SJSA1 (cell line): Measurements from ENCODE around the gene OR51I2. TPM values are rescaled to one million over a fixed set of nuclear protein-coding genes. Genes with fewer than 3 reads are reported as not detected.

Experiments used
- DNase-seq, 2 experiments: peaks; one replicate each; pipeline ENCODE4 v3.0.0-alpha.2; 2015 to 2020; ENCODE audit warnings: low spot score in 2 of 2, low read depth in 1 of 2
- H3K27ac ChIP-seq: fragments of 250-450 bp; sonication (Bioruptor Pico); 2 replicates; pipeline ENCODE4 v1.5.1; 2020; ENCODE audit warnings: mild to moderate bottlenecking, moderate library complexity
- H3K27me3 ChIP-seq: fragments of 250-450 bp; sonication (Bioruptor Pico); replicated peaks from 2 replicates; pipeline ENCODE4 v1.5.1; 2020; ENCODE audit warnings: mild to moderate bottlenecking, moderate library complexity
- H3K36me3 ChIP-seq: fragments of 250-450 bp; sonication (Bioruptor Pico); 2 replicates; pipeline ENCODE4 v1.5.1; 2020; ENCODE audit warnings: mild to moderate bottlenecking
- H3K4me1 ChIP-seq: fragments of 250-450 bp; sonication (Bioruptor Pico); replicated peaks from 2 replicates; pipeline ENCODE4 v1.6.1; 2021; ENCODE audit warnings: mild to moderate bottlenecking
- H3K4me3 ChIP-seq: fragments of 250-450 bp; sonication (Bioruptor Pico); 2 replicates; pipeline ENCODE4 v1.5.1; 2020; ENCODE audit warnings: mild to moderate bottlenecking
- H3K9me3 ChIP-seq: fragments of 250-450 bp; sonication (Bioruptor Pico); replicated peaks from 2 replicates; pipeline ENCODE4 v1.5.1; 2020; ENCODE audit warnings: mild to moderate bottlenecking
- total RNA-seq: library from RNA; depleted of rRNA; stranded (reverse); fragments of >200 nt; shearing (Covaris generic); gene quantifications from 2 replicates; pipeline ENCODE4 v1.2.3, GENCODE V29; 2014; rRNA removed

OR51I2 gene
- total RNA-seq, 1 experiment from 2014 or later = not detected

GRCh38 chr11:5488385-5488784, 39.3 kb downstream of the OR51I2 start, which contains the start of gene OR52D1:
OR52D1 (plus strand) TSS chr11:5488685; CDS start chr11:5488707, 22 bp downstream.
- no peaks in the 10 kb centered on the region for H3K9me3 ChIP-seq
- no peak for DNase-seq
- H3K4me1 ChIP-seq = no peaks in the 10 kb centered on the region
- peaks cover 9% of the 10 kb centered on the region for H3K27me3 ChIP-seq
- no peaks in the 10 kb centered on the region for H3K36me3 ChIP-seq
- H3K27ac ChIP-seq = no peak within 1 kb of the TSS
- no peak within 1 kb of the TSS for H3K4me3 ChIP-seq

- no peak overlapping the region for H3K27ac ChIP-seq
- no peak for DNase-seq
- no peaks in the 10 kb centered on the region for H3K4me1 ChIP-seq
These were observed 39.8 kb downstream of the OR51I2 start for GRCh38 chr11:5488798-5489399.

DNA sequence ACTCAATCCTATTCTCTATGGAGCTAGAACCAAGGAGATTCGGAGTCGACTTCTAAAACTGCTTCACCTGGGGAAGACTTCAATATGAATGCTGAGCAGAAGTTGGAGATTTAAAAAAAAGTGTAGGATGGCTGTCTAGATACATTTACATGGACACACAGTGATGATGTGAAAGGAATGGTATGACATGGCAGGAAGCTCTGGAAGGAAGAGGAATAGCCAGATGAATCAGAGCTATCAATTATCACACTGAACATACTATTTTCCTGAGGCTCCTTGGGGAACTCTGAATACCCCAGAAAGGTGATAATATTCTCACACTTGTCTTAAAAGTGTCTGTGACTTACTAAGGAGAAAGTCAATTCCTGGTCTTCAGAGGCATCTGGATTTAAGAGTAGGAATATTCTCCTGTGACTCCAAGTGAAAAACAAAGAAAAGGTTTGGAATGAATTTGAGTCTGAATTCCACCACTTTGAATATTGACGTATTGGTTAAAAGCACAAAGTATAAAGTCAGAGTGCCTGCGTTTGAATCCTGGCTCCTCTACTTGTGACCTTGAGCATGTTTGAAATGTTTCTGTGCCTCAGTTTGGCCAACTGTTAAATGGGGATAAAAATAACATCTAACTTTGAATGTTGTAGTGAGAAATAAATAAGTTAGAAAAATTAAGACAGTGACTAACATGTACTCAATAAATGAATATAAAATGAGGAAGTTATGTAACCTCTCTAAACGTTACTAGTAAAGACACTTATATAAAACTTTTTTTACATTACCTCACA, 40.6 kb downstream of the OR51I2 start:
- DNase-seq = no peak
- Histone ChIP-seq H3K27me3 (peaks cover 20% of the 10 kb centered on the region), H3K4me1 (no peaks in the 10 kb centered on the region), H3K4me3 (no peak overlapping the region), H3K9me3 (no peaks in the 10 kb centered on the region), H3K36me3 (no peaks in the 10 kb centered on the region), H3K27ac (no peak overlapping the region)

More at GRCh38 chr11:5488798-5489399, 39.8 kb downstream of the OR51I2 start:
- H3K36me3 ChIP-seq = no peaks in the 10 kb centered on the region
- H3K4me3 ChIP-seq = no peak overlapping the region
- H3K9me3 ChIP-seq = no peaks in the 10 kb centered on the region
- H3K27me3 ChIP-seq = peaks cover 14% of the 10 kb centered on the region

DNA sequence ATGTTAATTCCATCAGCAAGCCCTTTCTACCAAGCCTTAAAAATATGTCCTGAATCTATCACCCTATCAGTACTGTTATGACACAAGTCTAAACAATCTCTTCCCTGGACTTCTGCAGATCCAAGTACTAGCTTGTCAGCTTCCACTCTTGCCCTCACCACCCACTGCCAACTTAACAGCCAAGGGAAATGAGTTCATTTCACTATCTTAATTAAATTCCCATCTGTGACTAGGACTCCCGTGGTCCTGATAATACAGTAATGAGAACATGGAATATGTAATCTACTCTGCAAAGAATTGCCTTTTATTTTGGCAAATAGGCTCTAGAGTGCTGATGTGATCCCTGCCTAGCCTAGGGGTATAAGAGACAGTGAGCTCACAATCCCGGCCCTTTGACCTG, 50.5 kb downstream of the OR51I2 start:
- no peaks in the 10 kb centered on the region for H3K36me3 ChIP-seq
- H3K27ac ChIP-seq = no peak overlapping the region
- H3K27me3 ChIP-seq = peaks cover 19% of the 10 kb centered on the region
- DNase-seq = no peak
- H3K9me3 ChIP-seq = no peaks in the 10 kb centered on the region
- H3K4me3 ChIP-seq = no peak overlapping the region
- H3K4me1 ChIP-seq = no peaks in the 10 kb centered on the region

GRCh38 chr11:5500393-5500801, 51.3 kb downstream of the OR51I2 start:
- no peaks in the 10 kb centered on the region for H3K4me1 ChIP-seq
- H3K27me3 ChIP-seq = peaks cover 24% of the 10 kb centered on the region
- no peaks in the 10 kb centered on the region for H3K36me3 ChIP-seq
- no peak overlapping the region for H3K4me3 ChIP-seq
- no peak overlapping the region for H3K27ac ChIP-seq
- H3K9me3 ChIP-seq = no peaks in the 10 kb centered on the region
- no peak for DNase-seq

DNA sequence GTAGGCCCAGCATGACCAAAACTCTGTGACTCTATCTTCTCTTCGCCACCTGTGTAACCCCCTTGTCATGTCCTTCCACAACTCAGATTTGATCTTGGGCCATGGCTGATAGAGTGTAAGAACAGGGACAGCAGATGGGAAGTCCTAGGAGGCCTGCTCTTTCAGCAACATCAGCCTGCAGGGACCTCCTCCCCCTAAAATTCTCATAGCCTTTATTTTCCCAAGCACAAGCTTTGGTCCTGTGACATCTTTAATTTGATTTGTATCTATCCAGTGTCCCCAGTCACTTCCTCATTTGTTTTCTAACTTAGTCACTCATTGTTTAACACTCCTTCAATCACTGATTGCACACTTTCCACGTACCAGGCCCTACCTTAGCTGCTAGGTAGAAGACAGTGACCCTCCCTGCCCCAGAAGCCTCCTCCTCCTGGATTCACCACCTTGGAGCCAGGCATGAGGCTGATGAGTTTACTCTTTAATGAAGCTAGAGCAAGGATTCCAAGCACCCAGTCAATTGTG, 55.3 kb downstream of the OR51I2 start:
- no peak overlapping the region for H3K27ac ChIP-seq
- H3K4me1 ChIP-seq = no peaks in the 10 kb centered on the region
- no peaks in the 10 kb centered on the region for H3K36me3 ChIP-seq
- H3K9me3 ChIP-seq = no peaks in the 10 kb centered on the region
- DNase-seq = no peak
- H3K4me3 ChIP-seq = no peak overlapping the region
- peaks cover 23% of the 10 kb centered on the region for H3K27me3 ChIP-seq

DNA sequence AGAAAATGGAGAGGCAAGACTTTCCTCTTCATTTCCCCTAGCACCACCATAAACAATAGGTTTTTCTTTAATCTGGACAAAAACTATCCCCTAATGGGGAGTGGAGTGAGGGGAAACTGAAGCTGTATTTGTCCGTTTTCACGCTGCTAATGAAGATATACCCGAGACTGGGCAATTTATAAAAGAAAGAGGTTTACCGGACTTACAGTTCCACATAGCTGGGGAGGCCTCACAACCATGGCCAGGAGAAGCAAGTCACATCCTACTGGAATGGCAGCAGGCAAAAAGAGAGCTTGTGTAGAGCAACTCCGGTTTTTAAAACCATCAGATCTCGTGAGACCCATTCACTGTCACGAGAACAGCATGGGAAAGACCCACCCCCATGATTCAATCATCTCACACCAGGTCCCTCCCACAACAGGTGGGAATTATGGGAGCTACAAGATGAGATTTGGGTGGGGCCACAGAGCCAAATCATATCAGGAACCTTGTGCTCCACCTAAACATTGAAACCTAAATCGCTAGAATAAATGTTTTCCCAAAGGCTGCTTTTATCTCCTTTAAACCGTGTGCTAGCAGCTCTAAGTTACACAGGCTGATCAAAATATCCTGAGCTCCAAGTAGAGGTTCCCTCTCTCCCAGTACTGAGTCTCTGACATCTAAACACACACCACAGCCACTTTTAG, 56.4 kb downstream of the OR51I2 start:
- no peak for DNase-seq
- Histone ChIP-seq H3K4me3 (no peak overlapping the region), H3K27me3 (peaks cover 15% of the 10 kb centered on the region), H3K27ac (no peak overlapping the region), H3K36me3 (no peaks in the 10 kb centered on the region), H3K4me1 (no peaks in the 10 kb centered on the region), H3K9me3 (no peaks in the 10 kb centered on the region)

Other genes starting within 250 kb of the OR51I2 start
- not detected in 2 replicates for gene OR51V1, start 248.6 kb upstream of the OR51I2 start, total RNA-seq
- gene HBB, start 222.3 kb upstream of the OR51I2 start, total RNA-seq = not detected in 2 replicates
- not detected in 2 replicates for gene HBD, start 214.8 kb upstream of the OR51I2 start, total RNA-seq
- gene HBG1, start 199.5 kb upstream of the OR51I2 start, total RNA-seq = not detected in 2 replicates
- not detected in 2 replicates for gene HBG2, start 194.5 kb upstream of the OR51I2 start, total RNA-seq
- gene HBE1, start 179.4 kb upstream of the OR51I2 start, total RNA-seq = not detected in 2 replicates
- not detected in 2 replicates for gene OR51B4, start 147.4 kb upstream of the OR51I2 start, total RNA-seq
- gene OR51B2, start 125.0 kb upstream of the OR51I2 start, total RNA-seq = not detected in 2 replicates
- gene OR51B5, start 105.8 kb upstream of the OR51I2 start, total RNA-seq = 0.39 TPM in 1 of 2 replicates, not detected in the other
- not detected in 2 replicates for gene OR51B6, start 97.8 kb upstream of the OR51I2 start, total RNA-seq
- gene OR51M1, start 65.5 kb upstream of the OR51I2 start, total RNA-seq = not detected in 2 replicates
- not detected in 2 replicates for gene OR51Q1, start 27.2 kb upstream of the OR51I2 start, total RNA-seq
- not detected in 2 replicates for gene OR51I1, start 7.8 kb upstream of the OR51I2 start, total RNA-seq
- not detected in 2 replicates for gene OR52D1, start 39.4 kb downstream of the OR51I2 start, total RNA-seq
- not detected in 2 replicates for gene UBQLN3, start 60.6 kb downstream of the OR51I2 start, total RNA-seq
- 0.05 TPM in 1 of 2 replicates, not detected in the other for gene UBQLNL, start 67.4 kb downstream of the OR51I2 start, total RNA-seq
- not detected in 2 replicates for gene OR52H1, start 99.2 kb downstream of the OR51I2 start, total RNA-seq
- gene OR52B6, start 131.6 kb downstream of the OR51I2 start, total RNA-seq = not detected in 2 replicates
- 24.1 and 26.2 TPM in 2 replicates for gene TRIM6, start 147.3 kb downstream of the OR51I2 start, total RNA-seq
- gene TRIM34, start 175.7 kb downstream of the OR51I2 start, total RNA-seq = 6.0 and 10.6 TPM in 2 replicates
- 37.2 and 51.1 TPM in 2 replicates for gene TRIM5, start 235.8 kb downstream of the OR51I2 start, total RNA-seq
- gene TRIM22, start 240.5 kb downstream of the OR51I2 start, total RNA-seq = 125 and 142 TPM in 2 replicates